AG10803 (cell line): ENCODE data around the gene MEIS1.

Experiments used
- DNase-seq: peaks from one replicate; pipeline ENCODE4 v3.0.0; 2010; ENCODE audit warnings: low read depth
- H3K4me3 ChIP-seq: 2 replicates; pipeline ENCODE4 v1.5.1; 2011; ENCODE audit warnings: mild to moderate bottlenecking, low read length, control low read depth
- TF ChIP-seq, protein P1 (sequence below): conservative IDR thresholded peaks from 2 replicates; pipeline ENCODE4 v1.5.1; 2011; ENCODE audit warnings: mild to moderate bottlenecking, low read length, control low read depth, inconsistent platforms

MEIS1 gene

DNA sequence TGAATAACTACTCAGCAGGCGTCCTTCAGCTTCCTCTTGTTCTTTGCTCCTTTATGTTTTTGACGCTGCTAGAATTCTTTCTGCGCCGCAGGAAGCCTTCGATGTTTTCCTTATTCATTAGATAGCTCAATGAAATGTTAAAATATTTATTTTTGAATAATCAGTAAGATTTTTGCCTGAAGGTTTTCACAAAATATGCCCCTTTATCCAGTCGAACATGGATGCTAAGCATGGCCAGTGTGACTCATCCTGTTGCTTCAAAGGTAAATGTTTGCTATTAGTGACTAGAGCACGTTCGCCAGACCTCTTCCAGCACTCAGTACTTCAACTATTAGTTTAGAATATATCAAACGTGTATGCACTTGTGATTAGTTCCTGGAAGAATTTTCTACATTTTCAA lies 7.6 kb upstream of the MEIS1 start:
- H3K4me3 ChIP-seq, result no peak overlapping the region
- no peak for DNase-seq
- TF ChIP-seq, protein P1, sequence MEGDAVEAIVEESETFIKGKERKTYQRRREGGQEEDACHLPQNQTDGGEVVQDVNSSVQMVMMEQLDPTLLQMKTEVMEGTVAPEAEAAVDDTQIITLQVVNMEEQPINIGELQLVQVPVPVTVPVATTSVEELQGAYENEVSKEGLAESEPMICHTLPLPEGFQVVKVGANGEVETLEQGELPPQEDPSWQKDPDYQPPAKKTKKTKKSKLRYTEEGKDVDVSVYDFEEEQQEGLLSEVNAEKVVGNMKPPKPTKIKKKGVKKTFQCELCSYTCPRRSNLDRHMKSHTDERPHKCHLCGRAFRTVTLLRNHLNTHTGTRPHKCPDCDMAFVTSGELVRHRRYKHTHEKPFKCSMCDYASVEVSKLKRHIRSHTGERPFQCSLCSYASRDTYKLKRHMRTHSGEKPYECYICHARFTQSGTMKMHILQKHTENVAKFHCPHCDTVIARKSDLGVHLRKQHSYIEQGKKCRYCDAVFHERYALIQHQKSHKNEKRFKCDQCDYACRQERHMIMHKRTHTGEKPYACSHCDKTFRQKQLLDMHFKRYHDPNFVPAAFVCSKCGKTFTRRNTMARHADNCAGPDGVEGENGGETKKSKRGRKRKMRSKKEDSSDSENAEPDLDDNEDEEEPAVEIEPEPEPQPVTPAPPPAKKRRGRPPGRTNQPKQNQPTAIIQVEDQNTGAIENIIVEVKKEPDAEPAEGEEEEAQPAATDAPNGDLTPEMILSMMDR, result no peak

DNA sequence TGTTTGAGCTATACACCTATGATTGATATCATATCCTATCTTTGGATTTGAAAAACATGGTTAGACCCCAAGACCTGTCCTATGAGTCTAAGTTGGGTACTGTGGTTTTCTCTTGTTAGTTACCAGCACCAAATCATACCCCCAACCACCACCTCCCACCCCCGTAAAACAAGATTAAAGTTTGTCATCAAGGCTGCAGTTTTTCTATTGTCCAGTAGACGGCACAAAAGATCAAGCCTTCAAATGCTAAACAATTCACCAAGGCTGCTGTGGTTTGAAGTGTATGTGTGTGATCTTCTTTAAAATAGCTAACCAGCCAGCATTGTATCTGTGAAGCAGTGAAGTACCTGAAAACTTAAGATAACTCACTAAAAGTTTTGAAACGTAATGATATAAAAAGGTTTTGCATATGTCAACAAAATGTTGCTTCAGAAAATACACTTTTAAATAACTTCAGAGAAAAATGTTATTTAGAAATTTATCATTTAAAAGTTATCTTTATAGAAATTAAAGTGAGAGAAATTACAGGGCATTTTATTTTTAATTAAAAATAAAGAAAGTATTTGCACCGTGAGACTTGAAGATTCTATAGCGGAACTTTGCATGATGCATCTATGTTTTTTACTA lies 5.8 kb upstream of the MEIS1 start:
- TF ChIP-seq, protein P1, result peak; percentile 97
- peak; percentile 62 for DNase-seq
- H3K4me3 ChIP-seq, result no peak overlapping the region

DNA sequence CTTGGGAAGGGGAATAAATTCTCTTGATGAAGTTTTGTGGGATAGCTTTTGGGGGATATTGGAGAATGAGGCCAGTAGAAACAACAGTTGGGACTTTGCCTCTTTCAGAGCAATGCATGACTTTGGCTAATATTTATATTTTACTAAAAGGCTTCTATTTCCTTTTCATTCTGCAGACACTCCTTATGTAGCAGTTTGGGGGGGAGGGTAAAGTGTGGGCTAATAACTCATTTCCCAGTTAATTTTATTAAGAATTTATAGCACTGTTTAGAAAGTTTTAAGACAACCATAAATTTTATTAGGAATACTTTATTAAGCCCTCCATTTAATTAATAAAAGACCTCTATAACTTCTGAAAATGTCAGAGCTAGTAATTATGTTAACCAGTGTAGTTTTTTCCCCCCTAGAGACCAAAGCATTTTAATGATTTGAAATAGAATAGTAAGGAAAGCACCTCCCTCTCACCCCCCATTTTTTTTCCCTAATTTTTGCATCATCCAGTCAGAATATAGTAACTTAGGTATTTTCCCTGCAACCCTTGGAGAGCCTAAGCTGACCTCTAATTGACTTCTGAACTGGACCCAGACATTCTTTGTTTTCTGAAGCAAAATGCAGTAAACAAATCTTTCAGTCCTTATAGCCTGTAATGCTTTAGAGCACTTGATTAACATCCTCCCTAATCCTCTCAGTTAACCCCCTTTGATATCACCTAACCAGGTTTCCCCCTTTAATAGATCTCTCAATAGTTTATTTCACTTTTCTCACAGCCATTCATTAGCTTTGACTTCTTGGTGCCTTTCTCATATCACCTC lies 5.0 kb upstream of the MEIS1 start:
- TF ChIP-seq, protein P1, result no peak
- no peak for DNase-seq
- H3K4me3 ChIP-seq, result no peak overlapping the region

DNA sequence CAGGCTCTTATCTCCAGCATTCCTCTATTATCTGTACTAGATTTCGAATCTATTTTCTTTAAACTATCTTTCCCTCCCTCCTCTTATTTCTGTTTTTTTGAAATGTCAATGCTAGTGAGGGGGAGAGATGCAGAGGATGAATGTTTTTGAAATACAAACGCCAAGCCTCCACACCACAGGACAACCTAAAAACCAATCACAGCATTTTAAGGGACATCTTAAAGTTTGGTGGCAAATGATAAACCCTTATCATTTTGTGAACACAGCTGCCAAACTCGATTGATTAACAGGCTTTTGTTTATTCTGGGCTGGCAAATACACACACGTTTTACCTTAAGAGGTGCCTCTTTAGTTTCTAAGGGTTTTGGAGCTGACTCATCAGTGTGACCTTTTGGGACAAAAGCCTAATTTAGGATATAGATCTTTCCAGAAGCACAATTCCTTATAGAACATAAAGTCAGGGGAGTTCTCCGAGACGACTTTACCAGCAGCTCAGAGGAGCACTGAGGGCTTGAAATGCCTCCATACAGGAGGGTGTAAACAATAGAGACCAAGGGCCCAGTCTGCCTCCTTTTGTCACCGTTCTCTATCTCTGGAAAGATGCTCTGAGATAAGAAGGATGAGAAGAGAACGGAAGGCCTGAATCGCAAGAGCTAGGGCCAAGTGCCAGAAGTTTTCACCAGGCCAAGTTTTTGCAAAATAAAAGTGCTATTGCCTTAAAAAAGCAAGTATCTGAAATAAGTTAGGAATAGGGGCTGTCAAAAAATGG lies 4.2 kb upstream of the MEIS1 start:
- no peak overlapping the region for H3K4me3 ChIP-seq
- TF ChIP-seq, protein P1, result no peak
- no peak for DNase-seq

- no peak overlapping the region for H3K4me3 ChIP-seq
- TF ChIP-seq, protein P1, result no peak
- DNase-seq, result no peak
Measured at GRCh38 chr2:66431274-66431642, 3.7 kb upstream of the MEIS1 start.

DNA sequence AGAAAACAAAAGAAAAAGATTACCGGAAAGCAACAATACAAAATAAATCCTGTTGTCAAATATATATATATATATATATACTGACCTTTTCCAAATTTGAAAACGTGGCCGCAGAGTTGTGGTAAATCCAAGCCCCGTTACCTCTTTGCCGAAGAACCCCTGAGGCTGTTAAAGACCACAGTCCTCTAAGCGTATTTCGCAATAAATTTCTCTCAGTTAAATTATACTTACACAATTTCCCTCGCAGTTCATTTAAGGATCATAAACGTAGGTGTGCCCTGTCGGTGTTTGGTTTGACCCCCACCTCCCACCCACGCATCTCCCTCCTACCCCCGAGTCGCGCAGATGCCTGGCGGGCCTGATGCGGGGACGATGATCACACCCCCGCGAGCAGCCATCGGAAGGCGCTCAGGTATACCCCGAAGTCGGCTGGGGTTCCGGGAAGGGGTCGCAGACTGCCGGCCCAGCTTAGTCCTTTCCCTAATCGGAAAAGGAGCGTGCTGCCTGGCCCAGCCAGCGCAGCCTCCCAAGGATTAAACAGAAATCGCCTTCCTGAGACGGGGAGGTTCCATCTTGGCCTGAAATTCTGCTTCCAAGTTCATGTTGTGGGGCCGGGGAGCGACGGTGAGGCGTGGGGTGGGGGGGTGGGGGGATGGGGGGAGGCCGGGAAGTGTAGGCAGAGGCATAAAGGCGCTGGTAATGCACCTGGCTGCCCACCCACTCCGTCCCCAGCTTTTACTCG lies 2.9 kb upstream of the MEIS1 start:
- TF ChIP-seq, protein P1, result no peak
- no peak for DNase-seq
- peak overlapping the region; percentile 34; the same call in 1 of the 2 replicates for H3K4me3 ChIP-seq
